Activated CD4-positive, alpha-beta memory T cell treated with anti-CD3 and anti-CD28 coated beads for 36 hours (primary cell): Measurements from ENCODE around the gene TXNRD2. TPM values are rescaled to one million over a fixed set of nuclear protein-coding genes. Genes with fewer than 3 reads are reported as not detected.

Experiments used
- CTCF ChIA-PET: fragments of 350-600 bp; sonication (Branson Sonifier 250); formaldehyde crosslinking; loops from one replicate; lab custom pipeline; 2021; ENCODE audit warnings: antibody characterized with exemption, inconsistent platforms; lab: Charles Lee
- POLR2A ChIA-PET: fragments of 350-600 bp; sonication (Branson Sonifier 250); formaldehyde crosslinking; loops from one replicate; lab custom pipeline; 2021; ENCODE audit warnings: antibody characterized with exemption; lab: Charles Lee
- DNase-seq: peaks from one replicate; pipeline ENCODE4 v3.0.0-alpha.2; 2020
- H3K27ac Mint-ChIP-seq: one replicate; pipeline ENCODE4 v1.8.0; 2021; ENCODE audit warnings: mixed read lengths
- H3K27me3 Mint-ChIP-seq: one replicate; pipeline ENCODE4 v1.8.0; 2021; ENCODE audit warnings: mixed read lengths
- H3K36me3 Mint-ChIP-seq: one replicate; pipeline ENCODE4 v1.8.0; 2021; ENCODE audit warnings: mixed read lengths
- H3K4me1 Mint-ChIP-seq: one replicate; pipeline ENCODE4 v1.8.0; 2021; ENCODE audit warnings: low read depth, mixed read lengths
- H3K4me3 Mint-ChIP-seq: one replicate; pipeline ENCODE4 v1.8.0; 2021; ENCODE audit warnings: mild to moderate bottlenecking, mixed read lengths
- H3K9me3 Mint-ChIP-seq: one replicate; pipeline ENCODE4 v1.8.0; 2021; ENCODE audit warnings: mixed read lengths
- intact Hi-C: fragments of 100-400 bp; cut with micrococcal nuclease; formaldehyde crosslinking; loops from one replicate; pipeline ENCODE4 v1.15.1; 2023
- total RNA-seq, 2 experiments: library from RNA; stranded (reverse); gene quantifications; one replicate each; pipeline ENCODE4 v1.2.3, GENCODE V29; 2021

TXNRD2 gene
- total RNA-seq, 2 experiments from 2014 or later, result 23.3 to 23.4 TPM

GRCh38 chr22:19859861-19860510, 81.6 kb downstream of the TXNRD2 start:
- Mint-ChIP-seq H3K4me1 (peaks cover 20% of the 10 kb centered on the region), H3K4me3 (no peak overlapping the region), H3K9me3 (no peaks in the 10 kb centered on the region), H3K27me3 (no peaks in the 10 kb centered on the region), H3K27ac (no peak overlapping the region), H3K36me3 (peaks cover 7% of the 10 kb centered on the region)
- no peak for DNase-seq
- ChIA-PET CTCF (no interaction called here), POLR2A (interaction anchor here (1.0 kb wide), 1 partner anchor 81 kb away, joined by 3 read pairs; no protein-coding TSS in a partner anchor)
- intact Hi-C loops, result loop anchor here (5.0 kb wide), 1 partner anchor 82 kb away; the partner anchor contains the start of genes COMT and TXNRD2

- Mint-ChIP-seq H3K36me3 (peaks cover 7% of the 10 kb centered on the region), H3K27ac (peak overlapping the region; percentile 98), H3K4me3 (peak overlapping the region; percentile 20), H3K4me1 (peaks cover 37% of the 10 kb centered on the region), H3K9me3 (no peaks in the 10 kb centered on the region), H3K27me3 (no peaks in the 10 kb centered on the region)
- ChIA-PET CTCF (no interaction called here), POLR2A (no interaction called here)
- intact Hi-C loops, result loop anchor here (5.0 kb wide), 1 partner anchor 85 kb away; the partner anchor contains the start of genes COMT and TXNRD2
- no peak for DNase-seq
Measured at GRCh38 chr22:19857382-19857781, 84.2 kb downstream of the TXNRD2 start.

- peak overlapping the region; percentile 94 for H3K4me3 Mint-ChIP-seq
- H3K36me3 Mint-ChIP-seq, result peaks cover 9% of the 10 kb centered on the region
- DNase-seq, result peak; percentile 84
- CTCF ChIA-PET, result interaction anchor here (0.7 to 2.1 kb wide), 5 partner anchors 9 to 402 kb away, joined by 3 to 9 read pairs (median 3); no protein-coding TSS in a partner anchor
- intact Hi-C loops, result loop anchor here (1.0 to 5.0 kb wide), 3 partner anchors 37 to 262 kb away; partner anchors contain the start of genes COMT, TRMT2A and TXNRD2
- POLR2A ChIA-PET, result interaction anchor here (0.9 to 3.2 kb wide), 9 partner anchors 19 to 423 kb away, joined by 3 to 42 read pairs (median 3); partner anchors contain the start of genes CDC45, COMT, MRPL40 and TXNRD2
- no peaks in the 10 kb centered on the region for H3K9me3 Mint-ChIP-seq
- peaks cover 41% of the 10 kb centered on the region for H3K4me1 Mint-ChIP-seq
- no peaks in the 10 kb centered on the region for H3K27me3 Mint-ChIP-seq
- H3K27ac Mint-ChIP-seq, result peak overlapping the region; percentile 98
Measured at GRCh38 chr22:19855504-19856409, 85.9 kb downstream of the TXNRD2 start.

DNA sequence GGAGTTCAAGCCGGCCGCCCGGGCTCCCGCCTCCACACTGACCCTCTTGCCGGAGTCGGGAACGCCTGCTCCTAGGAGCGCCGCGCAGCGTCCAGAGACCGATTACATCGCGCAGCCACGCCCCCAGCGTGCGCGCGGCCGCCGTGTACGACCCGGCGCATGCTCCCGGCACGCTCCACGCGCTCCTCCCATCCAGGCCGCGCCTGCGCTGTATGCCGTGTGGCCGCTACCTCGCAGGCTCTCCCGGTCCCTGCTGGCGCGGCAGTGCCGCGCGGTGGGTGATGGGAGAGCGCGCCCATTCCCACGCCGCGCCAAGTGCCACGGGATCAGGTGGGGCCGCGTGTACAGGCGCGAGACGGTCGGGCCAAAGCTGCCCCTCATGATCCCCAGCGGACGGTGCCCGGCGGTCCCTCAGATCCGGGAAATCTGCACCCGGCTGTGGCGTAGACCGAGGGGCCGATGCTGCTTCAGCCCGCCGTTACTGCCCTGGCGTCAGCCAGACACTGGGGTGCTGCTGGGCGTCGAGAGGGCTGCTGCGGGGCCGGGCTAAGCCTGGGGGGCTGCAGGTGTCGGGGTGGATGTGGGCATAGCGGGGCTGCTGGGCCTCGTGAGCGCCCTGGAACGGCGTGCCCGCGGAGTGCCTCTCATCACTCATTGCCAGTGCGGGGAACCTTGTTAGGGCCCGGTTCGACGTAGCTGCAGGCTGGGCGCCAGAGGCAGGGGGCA, 86.7 kb downstream of the TXNRD2 start, which contains the start of the genes GNB1L and RTL10:
GNB1L (minus strand) TSS at position 97 of the 726 bp plus-strand sequence. CDS start 33,519 bp downstream, outside the sequence.
RTL10 (minus strand) TSS at position 97 of the 726 bp plus-strand sequence. CDS start 2,613 bp downstream, outside the sequence.
- peak within 1 kb of the TSS; percentile 98 for H3K27ac Mint-ChIP-seq
- intact Hi-C loops, result loop anchor here (1.0 to 5.0 kb wide), 3 partner anchors 37 to 262 kb away; partner anchors contain the start of genes COMT, TRMT2A and TXNRD2
- peak; percentile 97 for DNase-seq
- no peaks in the 10 kb centered on the region for H3K9me3 Mint-ChIP-seq
- H3K27me3 Mint-ChIP-seq, result no peaks in the 10 kb centered on the region
- ChIA-PET POLR2A (interaction anchor here (0.9 to 3.2 kb wide), 10 partner anchors 20 to 423 kb away, joined by 3 to 42 read pairs (median 3); partner anchors contain the start of genes CDC45, COMT, MRPL40 and TXNRD2), CTCF (interaction anchor here (0.7 to 2.1 kb wide), 4 partner anchors 55 to 401 kb away, joined by 3 to 9 read pairs (median 3); no protein-coding TSS in a partner anchor)
- H3K36me3 Mint-ChIP-seq, result peaks cover 12% of the 10 kb centered on the region
- H3K4me1 Mint-ChIP-seq, result peaks cover 42% of the 10 kb centered on the region
- H3K4me3 Mint-ChIP-seq, result peak within 1 kb of the TSS; percentile 94

DNA sequence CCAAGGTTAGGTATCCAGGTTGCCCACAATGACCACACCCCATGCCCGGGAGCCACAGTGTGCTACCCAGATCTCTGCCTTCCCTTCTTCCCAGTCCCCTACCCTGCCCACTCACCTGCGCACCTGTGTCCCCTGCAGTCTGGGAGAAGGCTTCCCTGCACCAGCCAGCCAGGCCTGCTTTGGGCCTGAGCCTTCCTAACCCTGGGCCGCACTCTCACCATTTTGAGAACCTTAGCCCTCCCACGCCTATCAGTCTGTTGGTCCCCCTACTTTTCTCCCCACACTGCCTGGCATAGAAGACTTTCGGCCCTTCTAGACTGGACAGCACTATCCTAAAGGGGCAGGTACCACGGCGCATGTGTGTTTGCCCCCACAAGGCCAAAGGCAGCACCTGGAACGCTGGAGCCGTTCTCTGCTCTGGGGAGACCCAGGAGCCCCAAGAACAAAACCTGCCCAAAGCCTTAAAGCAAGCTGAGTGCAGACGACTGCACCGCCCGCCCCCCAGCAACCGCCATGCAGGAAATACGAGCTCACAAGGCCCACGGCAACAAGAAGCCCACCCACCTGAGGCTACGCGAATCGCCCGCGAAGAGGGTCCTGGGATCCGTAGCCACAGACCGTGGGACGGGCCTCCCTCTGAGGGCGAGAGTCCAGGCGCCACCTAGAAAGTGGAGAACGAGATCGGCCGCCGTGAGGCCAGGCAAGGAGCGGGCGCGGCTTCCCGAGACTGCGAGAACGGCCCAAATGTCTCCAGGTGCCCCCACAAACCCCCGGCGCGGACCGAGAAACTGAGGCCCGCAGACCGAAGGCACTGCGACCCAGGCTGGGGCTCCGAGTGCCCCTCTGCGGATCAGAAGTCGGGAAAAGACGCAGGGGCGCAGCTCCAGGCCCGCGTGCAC, 87.5 kb downstream of the TXNRD2 start:
- H3K27me3 Mint-ChIP-seq, result no peaks in the 10 kb centered on the region
- peak; percentile 38 for DNase-seq
- peak overlapping the region; percentile 98 for H3K27ac Mint-ChIP-seq
- CTCF ChIA-PET, result interaction anchor here (1.4 kb wide), 1 partner anchor 56 kb away, joined by 3 read pairs; no protein-coding TSS in a partner anchor
- H3K9me3 Mint-ChIP-seq, result no peaks in the 10 kb centered on the region
- peaks cover 48% of the 10 kb centered on the region for H3K4me1 Mint-ChIP-seq
- POLR2A ChIA-PET, result interaction anchor here (1.1 to 3.2 kb wide), 3 partner anchors 31 to 166 kb away, joined by 3 to 42 read pairs (median 10); no protein-coding TSS in a partner anchor
- H3K36me3 Mint-ChIP-seq, result peaks cover 12% of the 10 kb centered on the region
- intact Hi-C loops, result no loop called here
- H3K4me3 Mint-ChIP-seq, result peak overlapping the region; percentile 94

DNA sequence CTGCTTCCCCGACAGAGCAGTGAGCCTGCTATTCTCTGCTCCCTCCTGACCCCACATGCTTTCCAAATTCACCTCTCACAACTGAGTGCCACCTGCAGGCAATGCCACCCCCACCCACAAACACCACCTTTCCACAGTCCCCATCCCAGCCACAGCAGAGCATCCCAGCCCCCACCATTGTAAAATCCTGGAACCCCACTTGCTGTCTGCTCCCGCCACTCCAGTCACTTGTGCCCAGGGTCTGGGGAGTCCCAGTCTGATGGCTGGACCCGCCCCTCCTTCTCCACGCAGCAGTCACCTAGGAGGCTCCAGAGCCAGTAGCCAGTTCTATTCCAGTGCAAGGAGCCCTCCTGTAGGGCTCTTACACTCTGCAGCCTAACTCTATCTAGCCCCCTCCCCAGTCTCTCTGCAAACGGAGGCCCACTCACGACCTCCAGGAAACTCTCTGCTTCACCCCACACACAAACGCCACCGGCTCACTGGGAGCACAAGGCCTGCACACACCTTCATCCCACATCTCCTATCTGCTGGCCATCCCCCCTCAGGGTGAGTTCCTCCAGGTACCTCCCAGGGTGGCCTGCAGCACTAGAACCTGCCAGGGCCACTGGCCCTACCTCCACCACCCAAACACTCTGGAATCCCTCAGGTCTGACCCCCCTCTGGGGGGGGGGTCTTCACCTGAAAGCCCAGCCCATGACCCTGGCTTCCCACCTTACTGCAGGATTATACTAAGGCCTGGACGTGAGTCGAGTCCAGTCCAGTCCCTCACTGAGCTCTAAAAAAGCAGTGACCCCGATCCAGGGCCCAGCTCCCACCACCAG, 88.3 kb downstream of the TXNRD2 start:
- DNase-seq, result no peak
- intact Hi-C loops, result no loop called here
- ChIA-PET POLR2A (interaction anchor here (3.2 kb wide), 1 partner anchor 38 kb away, joined by 42 read pairs; no protein-coding TSS in a partner anchor), CTCF (interaction anchor here (1.4 kb wide), 1 partner anchor 57 kb away, joined by 3 read pairs; no protein-coding TSS in a partner anchor)
- peaks cover 12% of the 10 kb centered on the region for H3K36me3 Mint-ChIP-seq
- H3K9me3 Mint-ChIP-seq, result no peaks in the 10 kb centered on the region
- peak overlapping the region; percentile 94 for H3K4me3 Mint-ChIP-seq
- H3K4me1 Mint-ChIP-seq, result peaks cover 46% of the 10 kb centered on the region
- no peaks in the 10 kb centered on the region for H3K27me3 Mint-ChIP-seq
- H3K27ac Mint-ChIP-seq, result no peak overlapping the region

GRCh38 chr22:19852177-19852781, 89.3 kb downstream of the TXNRD2 start:
- intact Hi-C loops, result no loop called here
- H3K36me3 Mint-ChIP-seq, result peaks cover 20% of the 10 kb centered on the region
- peak overlapping the region; percentile 94 for H3K4me3 Mint-ChIP-seq
- CTCF ChIA-PET, result interaction anchor here (1.6 kb wide), 1 partner anchor 122 kb away, joined by 5 read pairs; no protein-coding TSS in a partner anchor
- no peak for DNase-seq
- H3K27me3 Mint-ChIP-seq, result no peaks in the 10 kb centered on the region
- no peaks in the 10 kb centered on the region for H3K9me3 Mint-ChIP-seq
- POLR2A ChIA-PET, result no interaction called here
- H3K4me1 Mint-ChIP-seq, result peaks cover 39% of the 10 kb centered on the region
- no peak overlapping the region for H3K27ac Mint-ChIP-seq

DNA sequence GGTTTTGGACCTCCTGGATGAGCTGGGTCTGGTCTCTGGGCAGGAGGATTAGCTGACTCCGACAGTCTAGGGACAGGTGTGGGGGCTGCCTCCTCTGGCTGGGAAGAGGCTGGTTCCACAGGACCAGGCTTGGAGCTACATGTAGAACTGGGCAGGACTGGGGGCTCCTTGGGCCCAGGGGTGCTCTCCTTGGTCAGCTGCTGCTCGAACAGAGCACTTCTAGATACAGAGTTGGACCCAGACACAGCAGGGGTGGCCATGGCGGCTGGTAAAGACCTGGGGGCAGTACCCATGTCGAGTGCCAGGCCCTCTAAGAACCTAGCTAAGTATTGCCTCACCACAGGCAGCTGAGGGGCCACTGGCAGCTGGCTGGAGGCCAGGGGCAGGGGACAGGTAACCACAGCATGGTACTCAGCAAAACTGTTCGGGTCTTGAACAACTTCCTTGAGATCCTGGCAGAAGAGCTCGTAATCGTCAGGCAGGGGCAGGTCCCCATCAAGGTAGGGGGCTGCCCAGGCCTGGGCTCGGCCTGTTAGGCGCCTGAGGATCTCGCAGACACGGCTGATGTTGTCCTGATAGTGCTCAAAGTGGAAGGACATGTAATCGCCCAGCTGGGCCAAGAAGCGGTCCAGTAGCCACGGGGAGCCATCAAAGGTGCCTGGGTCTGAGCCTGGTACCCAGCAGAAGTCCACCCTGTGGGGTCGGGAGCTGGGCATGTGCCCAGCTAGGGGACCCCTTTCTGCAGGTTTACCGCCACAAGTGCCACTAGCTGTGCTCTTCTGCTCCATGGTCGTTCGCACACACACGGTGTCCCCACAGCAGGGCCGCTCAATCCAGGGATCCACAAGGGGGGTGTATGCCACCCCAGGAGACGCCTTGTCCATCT, 90.1 kb downstream of the TXNRD2 start:
- peak overlapping the region; percentile 20 for H3K4me3 Mint-ChIP-seq
- peaks cover 33% of the 10 kb centered on the region for H3K4me1 Mint-ChIP-seq
- POLR2A ChIA-PET, result no interaction called here
- CTCF ChIA-PET, result interaction anchor here (0.6 to 1.6 kb wide), 2 partner anchors 35 to 121 kb away, joined by 3 to 5 read pairs; no protein-coding TSS in a partner anchor
- H3K27ac Mint-ChIP-seq, result no peak overlapping the region
- H3K36me3 Mint-ChIP-seq, result peaks cover 21% of the 10 kb centered on the region
- intact Hi-C loops, result no loop called here
- no peaks in the 10 kb centered on the region for H3K27me3 Mint-ChIP-seq
- no peak for DNase-seq
- no peaks in the 10 kb centered on the region for H3K9me3 Mint-ChIP-seq

DNA sequence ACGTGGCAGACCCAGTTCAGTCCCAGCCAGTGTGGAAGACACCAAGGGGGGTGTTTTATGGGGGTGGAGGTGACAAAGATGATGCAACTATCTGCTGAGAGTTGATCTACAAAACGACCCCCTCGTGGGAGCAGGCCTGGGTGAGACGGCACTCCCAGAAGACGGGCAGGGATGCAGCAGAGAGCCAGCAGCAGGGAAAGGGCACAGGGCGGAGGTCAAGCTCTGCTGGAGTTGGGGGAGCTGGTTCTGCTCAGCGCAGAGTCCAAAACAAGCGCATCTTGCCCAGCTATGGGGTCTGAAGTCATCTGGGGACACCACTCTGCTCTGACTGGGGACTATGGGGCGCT, 90.9 kb downstream of the TXNRD2 start:
- no peak overlapping the region for H3K27ac Mint-ChIP-seq
- intact Hi-C loops, result no loop called here
- CTCF ChIA-PET, result interaction anchor here (0.6 to 1.6 kb wide), 2 partner anchors 36 to 120 kb away, joined by 3 to 5 read pairs; no protein-coding TSS in a partner anchor

More for the DNA sequence above, 90.9 kb downstream of the TXNRD2 start:
- DNase-seq, result no peak
- POLR2A ChIA-PET, result no interaction called here
- H3K9me3 Mint-ChIP-seq, result no peaks in the 10 kb centered on the region
- no peak overlapping the region for H3K4me3 Mint-ChIP-seq
- peaks cover 28% of the 10 kb centered on the region for H3K4me1 Mint-ChIP-seq
- H3K36me3 Mint-ChIP-seq, result peaks cover 21% of the 10 kb centered on the region
- H3K27me3 Mint-ChIP-seq, result no peaks in the 10 kb centered on the region
